Endodermal cell (in vitro differentiated cells): ENCODE measurements around the gene SPPL2A. TPM values are rescaled to one million over a fixed set of nuclear protein-coding genes. Genes with fewer than 3 reads are reported as not detected.

Source experiments
- DNase-seq: peaks from one replicate; pipeline ENCODE4 v3.0.0-alpha.2; 2017
- H3K27ac ChIP-seq: 2 replicates; pipeline ENCODE4 v1.5.1; 2013; ENCODE audit warnings: mild to moderate bottlenecking, low read depth, low read length, moderate library complexity
- H3K27me3 ChIP-seq: 2 replicates; pipeline ENCODE4 v1.6.1; 2013; ENCODE audit warnings: mild to moderate bottlenecking, low read length, moderate library complexity; ENCODE audit not compliant: insufficient read depth, control insufficient read depth, poor library complexity, severe bottlenecking
- H3K36me3 ChIP-seq: 2 replicates; pipeline ENCODE4 v1.7.0; 2013; ENCODE audit warnings: mild to moderate bottlenecking, low read length, moderate library complexity; ENCODE audit not compliant: control insufficient read depth, insufficient read depth
- H3K4me1 ChIP-seq: one replicate; pipeline ENCODE4 v1.7.0; 2013; ENCODE audit warnings: low read length; ENCODE audit not compliant: control insufficient read depth, insufficient read depth
- H3K4me3 ChIP-seq: 2 replicates; pipeline ENCODE4 v1.5.1; 2013; ENCODE audit warnings: mild to moderate bottlenecking, low read length, moderate library complexity
- H3K9ac ChIP-seq: 2 replicates; pipeline ENCODE4 v1.6.1; 2013; ENCODE audit warnings: mild to moderate bottlenecking, low read length, moderate library complexity; ENCODE audit not compliant: poor library complexity, severe bottlenecking; ENCODE audit errors: extremely low read depth
- H3K9me3 ChIP-seq: 2 replicates; pipeline ENCODE4 v1.6.1; 2013; ENCODE audit warnings: mild to moderate bottlenecking, low read length, moderate library complexity; ENCODE audit not compliant: control insufficient read depth
- H3K27ac Mint-ChIP-seq: 2 replicates; pipeline ENCODE4 v1.8.0; 2020; ENCODE audit warnings: mixed read lengths
- H3K27me3 Mint-ChIP-seq: 2 replicates; pipeline ENCODE4 v1.8.0; 2021; ENCODE audit warnings: mild to moderate bottlenecking, mixed read lengths; ENCODE audit not compliant: insufficient read depth
- H3K36me3 Mint-ChIP-seq: 2 replicates; pipeline ENCODE4 v1.8.0; 2020; ENCODE audit warnings: low read depth, mixed read lengths
- H3K4me1 Mint-ChIP-seq: 2 replicates; pipeline ENCODE4 v1.8.0; 2020; ENCODE audit warnings: mixed read lengths
- H3K4me3 Mint-ChIP-seq: 2 replicates; pipeline ENCODE4 v1.8.0; 2020; ENCODE audit warnings: mild to moderate bottlenecking, moderate library complexity, mixed read lengths
- H3K9me3 Mint-ChIP-seq: 2 replicates; pipeline ENCODE4 v1.8.0; 2020; ENCODE audit warnings: mild to moderate bottlenecking, mixed read lengths
- CTCF ChIP-seq: fragments of 200-600 bp; sonication (generic); conservative IDR thresholded peaks from 2 replicates; pipeline ENCODE4 v1.5.0; 2021; ENCODE audit warnings: antibody characterized with exemption, mild to moderate bottlenecking
- WGBS, 2 experiments: methylation state at CpG; one replicate each; pipeline versions ENCODE4 v1.1.5 to v1.1.7; 2013; ENCODE audit warnings: missing lambda C conversion rate in 2 of 2, mixed read lengths in 1 of 2; ENCODE audit not compliant: insufficient coverage in 1 of 2, insufficient read length in 1 of 2; 5-methylcytosine and 5-hydroxymethylcytosine counted together
- total RNA-seq, 2 donors: library from RNA; stranded (reverse); fragmentation: NEBNext Ultra II Directional in 1 of 2; extraction: Animal tissue kit (Norgen Biotek cat#: 25700) in 1 of 2; gene quantifications; 2 replicates in 1 of 2; 3 replicates in 1 of 2; pipeline ENCODE4 v1.2.1, GENCODE V29; 2021

The SPPL2A gene
- total RNA-seq, 2 donors from 2014 or later, result 62.4 to 78.7 TPM

GRCh38 chr15:50783895-50784294 lies 18.4 kb upstream of the SPPL2A start:
- no peak for DNase-seq
- Histone ChIP-seq H3K27ac (no peak overlapping the region), H3K9ac (no peak overlapping the region), H3K27me3 (no peaks in the 10 kb centered on the region), H3K36me3 (no peaks in the 10 kb centered on the region), H3K4me3 (no peak overlapping the region), H3K9me3 (no peaks in the 10 kb centered on the region), H3K4me1 (no peaks in the 10 kb centered on the region)
- Mint-ChIP-seq H3K4me1 (peaks cover 2% of the 10 kb centered on the region), H3K27ac (no peak overlapping the region), H3K36me3 (no peaks in the 10 kb centered on the region), H3K27me3 (no peaks in the 10 kb centered on the region), H3K4me3 (no peak overlapping the region), H3K9me3 (no peaks in the 10 kb centered on the region)
- TF ChIP-seq CTCF, result no peak

- H3K36me3 Mint-ChIP-seq, result no peaks in the 10 kb centered on the region
- no peak for DNase-seq
- Histone ChIP-seq H3K27ac (no peak overlapping the region), H3K4me1 (no peaks in the 10 kb centered on the region), H3K4me3 (no peak overlapping the region), H3K27me3 (no peaks in the 10 kb centered on the region), H3K36me3 (no peaks in the 10 kb centered on the region), H3K9ac (no peak overlapping the region), H3K9me3 (no peaks in the 10 kb centered on the region)
- no peak overlapping the region for H3K4me3 Mint-ChIP-seq
- no peak for TF ChIP-seq CTCF
- H3K27ac Mint-ChIP-seq, result no peak overlapping the region
- peaks cover 2% of the 10 kb centered on the region for H3K4me1 Mint-ChIP-seq
- H3K9me3 Mint-ChIP-seq, result no peaks in the 10 kb centered on the region
- no peaks in the 10 kb centered on the region for H3K27me3 Mint-ChIP-seq
- 75 to 89% methylated on average over 2 of the region's 2 CpGs for WGBS, 2 experiments
These were observed 17.9 kb upstream of the SPPL2A start for GRCh38 chr15:50783411-50783810.

GRCh38 chr15:50778086-50778485 lies 12.6 kb upstream of the SPPL2A start:
- Histone ChIP-seq H3K9me3 (no peaks in the 10 kb centered on the region), H3K4me3 (no peak overlapping the region), H3K27me3 (no peaks in the 10 kb centered on the region), H3K27ac (no peak overlapping the region), H3K9ac (no peak overlapping the region), H3K36me3 (no peaks in the 10 kb centered on the region), H3K4me1 (no peaks in the 10 kb centered on the region)
- Mint-ChIP-seq H3K4me3 (no peak overlapping the region), H3K27ac (no peak overlapping the region), H3K9me3 (no peaks in the 10 kb centered on the region), H3K27me3 (no peaks in the 10 kb centered on the region), H3K36me3 (no peaks in the 10 kb centered on the region), H3K4me1 (no peaks in the 10 kb centered on the region)
- DNase-seq, result no peak
- TF ChIP-seq CTCF, result no peak
- WGBS, 2 experiments, result 95 to 100% methylated on average over 5 of the region's 5 CpGs
